ENCODE data around the gene LPAR3.

DNA sequence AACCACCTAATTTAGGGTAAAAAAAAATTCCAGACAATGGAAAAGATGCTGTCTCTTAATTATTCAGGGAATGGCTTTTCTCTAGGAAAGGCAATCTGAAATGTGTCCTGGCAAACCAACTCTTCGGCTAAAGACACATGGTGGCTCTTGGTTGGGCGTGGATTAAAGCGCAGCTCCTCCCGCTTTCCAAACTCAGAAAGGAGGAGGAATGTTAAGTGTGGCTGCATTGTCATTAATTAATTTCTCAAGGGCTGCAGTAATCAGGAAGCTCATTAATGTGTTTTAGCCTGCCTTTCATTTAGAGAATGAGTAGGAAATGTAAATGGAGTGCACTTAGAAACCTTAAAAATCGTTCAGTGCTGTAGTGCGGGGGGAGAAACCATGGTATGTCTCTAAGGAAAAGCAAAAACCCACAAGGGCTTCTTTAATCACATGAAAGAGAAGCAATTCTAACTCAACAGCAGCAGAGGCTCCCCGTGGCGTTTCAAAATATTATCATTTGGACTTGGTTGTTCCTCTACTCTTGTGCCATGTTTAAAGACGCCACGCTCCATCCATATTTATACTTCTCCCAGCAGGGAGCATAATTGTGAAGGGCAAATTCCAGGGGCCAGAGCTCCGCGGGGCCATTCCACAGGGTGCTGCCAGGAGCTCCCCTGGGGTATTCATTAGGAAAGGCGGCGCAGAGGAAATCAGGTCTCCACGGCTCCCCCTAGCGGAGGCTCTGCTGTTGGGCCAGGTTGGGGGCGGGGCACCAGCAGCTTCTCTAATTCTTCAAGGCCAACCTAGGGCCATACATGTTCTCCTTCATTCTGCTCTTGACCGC lies 110.8 kb downstream of the LPAR3 start:
- TF ChIP-seq CTCF (conservative IDR thresholded peaks at IDR 0.05 in 1 of 2, IDR thresholded peaks at IDR 0.05 in 1 of 2; ENCODE audit: low read depth in 1 of 2, low read length in 2 of 2) (peak; percentile 37 to 46), EZH2 (IDR thresholded peaks at IDR 0.05; ENCODE audit: low read length, missing control alignments) (no peak)

Measured in fibroblast of lung (primary cell).